Parathyroid adenoma (tissue), 2 donors: ENCODE results near the gene TRPC3.
A peak's percentile ranks its signal among the peaks of the same experiment; 100 is the strongest.

Experiments
- H2AFZ ChIP-seq: fragments of 300-600 bp; sonication (generic); one replicate; pipeline ENCODE4 v1.7.0; 2017; ENCODE audit warnings: antibody characterized with exemption, mild to moderate bottlenecking
- H3K27ac ChIP-seq: fragments of 300-600 bp; sonication (generic); one replicate; pipeline ENCODE4 v1.7.0; 2017
- H3K27me3 ChIP-seq: fragments of 300-600 bp; sonication (generic); one replicate; pipeline ENCODE4 v1.7.0; 2017; ENCODE audit warnings: low read length; ENCODE audit not compliant: control insufficient read depth, insufficient read depth
- H3K36me3 ChIP-seq: fragments of 300-600 bp; sonication (generic); one replicate; pipeline ENCODE4 v1.7.0; 2017; ENCODE audit warnings: low read length; ENCODE audit not compliant: control insufficient read depth, insufficient read depth
- H3K4me1 ChIP-seq: fragments of 300-600 bp; sonication (generic); one replicate; pipeline ENCODE4 v1.7.0; 2017; ENCODE audit warnings: control low read depth
- H3K4me2 ChIP-seq: fragments of 300-600 bp; sonication (generic); one replicate; pipeline ENCODE4 v1.7.0; 2017; ENCODE audit warnings: low read length
- H3K4me3 ChIP-seq: fragments of 300-600 bp; sonication (generic); one replicate; pipeline ENCODE4 v1.7.0; 2017; ENCODE audit warnings: low read depth, low read length
- H3K79me2 ChIP-seq: fragments of 300-600 bp; sonication (generic); one replicate; pipeline ENCODE4 v1.7.0; 2017; ENCODE audit warnings: control low read depth
- H3K9ac ChIP-seq: fragments of 300-600 bp; sonication (generic); one replicate; pipeline ENCODE4 v1.7.0; 2017; ENCODE audit warnings: mild to moderate bottlenecking
- H3K9me3 ChIP-seq: fragments of 300-600 bp; sonication (generic); one replicate; pipeline ENCODE4 v1.7.0; 2017; ENCODE audit warnings: low read length; ENCODE audit not compliant: control insufficient read depth
- CTCF ChIP-seq: fragments of 300-600 bp; sonication (generic); IDR thresholded peaks from one replicate; pipeline ENCODE4 v1.7.0; 2017; ENCODE audit warnings: antibody characterized with exemption, mild to moderate bottlenecking
- donor health status: primary hyperparathyroidism.

Gene TRPC3

GRCh38 chr4:121913667-121914066 is 38.2 kb downstream of the TRPC3 start:
- Histone ChIP-seq H3K79me2 (no peaks in the 10 kb centered on the region), H3K27me3 (no peaks in the 10 kb centered on the region), H3K4me3 (no peak overlapping the region), H3K4me2 (no peak overlapping the region), H3K9ac (no peak overlapping the region), H3K9me3 (no peaks in the 10 kb centered on the region), H3K4me1 (no peaks in the 10 kb centered on the region), H2AFZ (no peak overlapping the region), H3K36me3 (no peaks in the 10 kb centered on the region), H3K27ac (no peak overlapping the region)
- TF ChIP-seq CTCF, result no peak

GRCh38 chr4:121908346-121908745 is 43.5 kb downstream of the TRPC3 start:
- no peaks in the 10 kb centered on the region for H3K4me1 ChIP-seq
- no peak overlapping the region for H3K27ac ChIP-seq
- H3K36me3 ChIP-seq, result no peaks in the 10 kb centered on the region
- H3K79me2 ChIP-seq, result no peaks in the 10 kb centered on the region
- no peak overlapping the region for H3K4me3 ChIP-seq
- TF ChIP-seq CTCF, result no peak
- H2AFZ ChIP-seq, result no peak overlapping the region
- no peak overlapping the region for H3K9ac ChIP-seq
- no peak overlapping the region for H3K4me2 ChIP-seq
- H3K9me3 ChIP-seq, result no peaks in the 10 kb centered on the region
- H3K27me3 ChIP-seq, result no peaks in the 10 kb centered on the region

GRCh38 chr4:121900132-121900983 is 51.5 kb downstream of the TRPC3 start:
- Histone ChIP-seq H3K9me3 (no peaks in the 10 kb centered on the region), H3K4me1 (no peaks in the 10 kb centered on the region), H3K4me3 (no peak overlapping the region), H2AFZ (no peak overlapping the region), H3K79me2 (no peaks in the 10 kb centered on the region), H3K9ac (no peak overlapping the region), H3K27me3 (no peaks in the 10 kb centered on the region), H3K36me3 (no peaks in the 10 kb centered on the region), H3K27ac (no peak overlapping the region), H3K4me2 (no peak overlapping the region)
- TF ChIP-seq CTCF, result peak; percentile 48

- H3K9ac ChIP-seq, result no peak overlapping the region
- H3K27me3 ChIP-seq, result no peaks in the 10 kb centered on the region
- H3K9me3 ChIP-seq, result no peaks in the 10 kb centered on the region
- H2AFZ ChIP-seq, result no peak overlapping the region
- no peaks in the 10 kb centered on the region for H3K4me1 ChIP-seq
- no peak overlapping the region for H3K27ac ChIP-seq
- no peak overlapping the region for H3K4me3 ChIP-seq
- TF ChIP-seq CTCF, result no peak
- H3K4me2 ChIP-seq, result no peak overlapping the region
- H3K36me3 ChIP-seq, result no peaks in the 10 kb centered on the region
- no peaks in the 10 kb centered on the region for H3K79me2 ChIP-seq
These were observed 53.7 kb downstream of the TRPC3 start for GRCh38 chr4:121898150-121898549.

DNA sequence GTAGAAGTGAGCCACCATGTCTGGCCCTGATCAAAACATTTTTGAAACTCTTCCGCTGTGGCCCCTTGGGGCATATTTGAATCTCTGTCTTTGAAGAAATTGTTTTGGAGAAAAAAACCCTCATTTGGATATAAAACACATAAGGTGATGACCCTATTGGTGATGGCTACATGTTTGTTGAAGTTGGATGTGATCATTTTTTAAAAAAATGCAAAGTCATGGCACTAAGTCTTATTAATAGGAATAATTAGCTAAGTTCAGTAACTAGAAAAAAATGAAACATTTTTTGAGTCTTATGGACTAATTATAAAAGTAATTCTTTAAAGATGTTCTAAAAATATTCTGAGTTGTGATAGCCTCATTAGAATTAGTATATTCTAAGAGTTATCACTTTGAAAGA is 63.7 kb downstream of the TRPC3 start:
- Histone ChIP-seq H3K9ac (no peak overlapping the region), H2AFZ (no peak overlapping the region), H3K9me3 (no peaks in the 10 kb centered on the region), H3K4me3 (no peak overlapping the region), H3K36me3 (no peaks in the 10 kb centered on the region), H3K27ac (no peak overlapping the region), H3K79me2 (no peaks in the 10 kb centered on the region), H3K4me1 (no peaks in the 10 kb centered on the region), H3K4me2 (no peak overlapping the region), H3K27me3 (no peaks in the 10 kb centered on the region)
- no peak for TF ChIP-seq CTCF
